ENCODE data around the gene LMCD1. TPM values are rescaled to one million over a fixed set of nuclear protein-coding genes. Genes with fewer than 3 reads are reported as not detected.

LMCD1 gene, protein sequence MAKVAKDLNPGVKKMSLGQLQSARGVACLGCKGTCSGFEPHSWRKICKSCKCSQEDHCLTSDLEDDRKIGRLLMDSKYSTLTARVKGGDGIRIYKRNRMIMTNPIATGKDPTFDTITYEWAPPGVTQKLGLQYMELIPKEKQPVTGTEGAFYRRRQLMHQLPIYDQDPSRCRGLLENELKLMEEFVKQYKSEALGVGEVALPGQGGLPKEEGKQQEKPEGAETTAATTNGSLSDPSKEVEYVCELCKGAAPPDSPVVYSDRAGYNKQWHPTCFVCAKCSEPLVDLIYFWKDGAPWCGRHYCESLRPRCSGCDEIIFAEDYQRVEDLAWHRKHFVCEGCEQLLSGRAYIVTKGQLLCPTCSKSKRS
- total RNA-seq = 24.7 and 274 TPM in 2 replicates

DNA sequence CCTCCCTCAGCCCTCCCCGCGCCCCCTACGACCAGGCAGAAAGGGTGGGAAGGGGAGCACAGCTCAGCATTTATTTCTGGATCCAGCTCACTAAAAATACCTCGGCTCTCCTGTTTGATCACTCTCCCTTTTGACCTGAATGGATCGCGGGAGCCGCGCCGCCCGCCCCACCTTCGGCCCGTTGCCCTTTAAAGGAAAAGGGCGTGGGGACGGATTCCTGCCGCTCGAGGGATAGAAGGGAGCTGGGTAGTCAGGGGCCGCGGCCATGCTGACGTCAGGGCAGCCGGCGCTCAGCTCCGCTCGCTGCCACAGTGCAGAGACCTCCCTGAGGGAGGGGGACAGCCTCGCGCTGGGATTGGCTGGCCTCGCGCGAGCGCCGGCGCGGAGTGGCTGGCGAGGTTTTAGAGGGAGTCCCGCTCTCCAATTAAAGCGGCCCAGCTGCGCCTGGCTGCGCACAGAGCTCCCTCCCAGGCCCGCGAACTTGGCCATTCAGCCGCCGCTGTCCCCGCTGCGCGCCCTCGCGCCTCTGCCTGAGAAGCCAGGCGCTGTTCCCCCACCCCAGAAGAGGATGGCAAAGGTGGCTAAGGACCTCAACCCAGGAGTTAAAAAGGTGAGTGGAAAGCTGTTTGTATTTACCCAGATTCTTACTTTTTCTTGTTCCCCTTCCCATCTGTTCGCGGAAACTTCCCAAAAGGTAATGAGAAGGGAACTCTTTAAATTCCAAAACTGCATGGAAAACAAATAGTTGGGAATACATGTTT, at the start of gene LMCD1:
LMCD1 (plus strand) TSS at position 453 of the 761 bp plus-strand sequence; CDS start at position 569, 116 bp downstream.

Other genes with a start within 250 kb of the LMCD1 start
- gene SSUH2, start 143.0 kb downstream of the LMCD1 start, total RNA-seq = not detected in 2 replicates
- not detected in 2 replicates for gene CAV3, start 232.0 kb downstream of the LMCD1 start, total RNA-seq